B cell (primary cell): ENCODE data around the gene FUNDC1.

Source experiments
- EZH2 ChIP-seq: IDR thresholded peaks from 2 replicates; pipeline ENCODE4 v1.6.1; 2012; ENCODE audit warnings: borderline replicate concordance, low read depth, mild to moderate bottlenecking, moderate library complexity, low read length; ENCODE audit not compliant: insufficient read depth, poor library complexity, severe bottlenecking
- TF ChIP-seq, protein P1 (sequence below): fragments of 200-600 bp; IDR thresholded peaks from one replicate; pipeline ENCODE4 v1.8.0; 2022; ENCODE audit warnings: antibody characterized with exemption, mild to moderate bottlenecking

DNA sequence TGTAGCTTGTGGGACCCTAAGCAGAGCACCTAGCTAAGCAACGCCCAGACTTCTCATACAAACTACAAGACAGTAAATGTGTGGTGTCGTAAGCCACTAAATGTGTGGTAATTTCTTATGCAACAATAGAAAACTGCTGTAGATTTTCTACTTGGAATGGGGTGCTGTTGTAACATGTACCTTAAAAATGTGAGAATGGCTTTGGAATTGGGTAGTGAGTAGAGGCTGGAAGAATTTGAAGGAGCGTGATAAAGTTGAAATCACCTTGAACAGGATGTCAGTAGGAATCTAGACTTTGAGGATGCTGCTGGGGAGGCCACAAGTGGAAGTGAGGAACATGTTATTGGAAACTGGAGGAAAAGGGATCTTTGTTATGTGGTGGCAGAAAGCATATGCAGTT is 43.2 kb upstream of the FUNDC1 start:
- TF ChIP-seq, protein P1, sequence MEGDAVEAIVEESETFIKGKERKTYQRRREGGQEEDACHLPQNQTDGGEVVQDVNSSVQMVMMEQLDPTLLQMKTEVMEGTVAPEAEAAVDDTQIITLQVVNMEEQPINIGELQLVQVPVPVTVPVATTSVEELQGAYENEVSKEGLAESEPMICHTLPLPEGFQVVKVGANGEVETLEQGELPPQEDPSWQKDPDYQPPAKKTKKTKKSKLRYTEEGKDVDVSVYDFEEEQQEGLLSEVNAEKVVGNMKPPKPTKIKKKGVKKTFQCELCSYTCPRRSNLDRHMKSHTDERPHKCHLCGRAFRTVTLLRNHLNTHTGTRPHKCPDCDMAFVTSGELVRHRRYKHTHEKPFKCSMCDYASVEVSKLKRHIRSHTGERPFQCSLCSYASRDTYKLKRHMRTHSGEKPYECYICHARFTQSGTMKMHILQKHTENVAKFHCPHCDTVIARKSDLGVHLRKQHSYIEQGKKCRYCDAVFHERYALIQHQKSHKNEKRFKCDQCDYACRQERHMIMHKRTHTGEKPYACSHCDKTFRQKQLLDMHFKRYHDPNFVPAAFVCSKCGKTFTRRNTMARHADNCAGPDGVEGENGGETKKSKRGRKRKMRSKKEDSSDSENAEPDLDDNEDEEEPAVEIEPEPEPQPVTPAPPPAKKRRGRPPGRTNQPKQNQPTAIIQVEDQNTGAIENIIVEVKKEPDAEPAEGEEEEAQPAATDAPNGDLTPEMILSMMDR = no peak
- TF ChIP-seq EZH2 = no peak
